Mucosa of rectum (tissue), 2 donors: Measurements from ENCODE around the gene TMEM141.

Experiments
- H3K27ac ChIP-seq, 2 donors: one replicate each; pipeline ENCODE4 v1.7.0; 2013; ENCODE audit warnings: inconsistent platforms in 2 of 2, low read depth in 2 of 2, low read length in 2 of 2
- H3K27me3 ChIP-seq, 2 donors: one replicate each; pipeline ENCODE4 v1.7.0; 2013; ENCODE audit warnings: low read length in 2 of 2; ENCODE audit not compliant: control insufficient read depth in 2 of 2, insufficient read depth in 2 of 2
- H3K36me3 ChIP-seq, 2 donors: one replicate each; pipeline ENCODE4 v1.7.0; 2013; ENCODE audit warnings: low read length in 2 of 2; ENCODE audit not compliant: control insufficient read depth in 2 of 2, insufficient read depth in 2 of 2
- H3K4me1 ChIP-seq, 2 donors: one replicate each; pipeline ENCODE4 v1.7.0; 2013; ENCODE audit warnings: low read length in 2 of 2, mild to moderate bottlenecking in 1 of 2; ENCODE audit not compliant: control insufficient read depth in 2 of 2, insufficient read depth in 2 of 2
- H3K4me3 ChIP-seq, 2 donors: one replicate each; pipeline ENCODE4 v1.7.0; 2013; ENCODE audit warnings: low read length in 2 of 2
- H3K9ac ChIP-seq, 2 donors: one replicate each; pipeline ENCODE4 v1.7.0; 2013; ENCODE audit warnings: low read length in 2 of 2, low read depth in 1 of 2, mild to moderate bottlenecking in 1 of 2
- H3K9me3 ChIP-seq, 2 donors: one replicate each; pipeline ENCODE4 v1.7.0; 2013; ENCODE audit warnings: low read length in 2 of 2; ENCODE audit not compliant: control insufficient read depth in 2 of 2
- donor health status: healthy.
- donor health status: Normal muscosa, but diverticular disease.

The TMEM141 gene

GRCh38 chr9:136773386-136774044 is 17.6 kb upstream of the TMEM141 start:
- H3K27ac ChIP-seq = no peak overlapping the region
- no peaks in the 10 kb centered on the region for H3K27me3 ChIP-seq
- no peaks in the 10 kb centered on the region for H3K36me3 ChIP-seq
- H3K9me3 ChIP-seq = peaks cover 3% of the 10 kb centered on the region in 2 donors
- no peak overlapping the region for H3K9ac ChIP-seq
- H3K4me3 ChIP-seq = no peak overlapping the region
- peaks cover 12 to 21% of the 10 kb centered on the region in 2 donors for H3K4me1 ChIP-seq

- Histone ChIP-seq H3K36me3 (no peaks in the 10 kb centered on the region), H3K9me3 (peaks cover 3% of the 10 kb centered on the region in 2 donors), H3K27me3 (no peaks in the 10 kb centered on the region), H3K27ac (no peak overlapping the region), H3K4me3 (no peak overlapping the region), H3K9ac (no peak overlapping the region), H3K4me1 (peaks cover 12 to 21% of the 10 kb centered on the region in 2 donors)
Measured at GRCh38 chr9:136774416-136775045, 16.6 kb upstream of the TMEM141 start.

- H3K4me3 ChIP-seq = no peak overlapping the region
- H3K36me3 ChIP-seq = no peaks in the 10 kb centered on the region
Measured at GRCh38 chr9:136775191-136775590, 16.0 kb upstream of the TMEM141 start.

GRCh38 chr9:136776947-136777346 is 14.2 kb upstream of the TMEM141 start:
- H3K9ac ChIP-seq = peak overlapping the region in 1 of 2 donors; percentile 49
- no peaks in the 10 kb centered on the region for H3K27me3 ChIP-seq
- peaks cover 12 to 34% of the 10 kb centered on the region in 2 donors for H3K4me1 ChIP-seq
- peak overlapping the region; percentile 45 to 75 for H3K27ac ChIP-seq
- no peaks in the 10 kb centered on the region for H3K36me3 ChIP-seq
- H3K9me3 ChIP-seq = peaks cover 3% of the 10 kb centered on the region in 2 donors
- H3K4me3 ChIP-seq = peak overlapping the region in 1 of 2 donors; percentile 40

More at GRCh38 chr9:136775191-136775590, 16.0 kb upstream of the TMEM141 start:
- H3K27me3 ChIP-seq = no peaks in the 10 kb centered on the region
- no peak overlapping the region for H3K9ac ChIP-seq
- no peak overlapping the region for H3K27ac ChIP-seq
- H3K9me3 ChIP-seq = peaks cover 3% of the 10 kb centered on the region in 2 donors
- H3K4me1 ChIP-seq = peaks cover 12 to 23% of the 10 kb centered on the region in 2 donors

- Histone ChIP-seq H3K27me3 (no peaks in the 10 kb centered on the region), H3K9me3 (peaks cover 3% of the 10 kb centered on the region in 2 donors), H3K36me3 (no peaks in the 10 kb centered on the region), H3K9ac (peak overlapping the region in 1 of 2 donors; percentile 49), H3K4me1 (peaks cover 12 to 35% of the 10 kb centered on the region in 2 donors), H3K4me3 (peak overlapping the region in 1 of 2 donors; percentile 40), H3K27ac (peak overlapping the region; percentile 52 to 75)
Measured at GRCh38 chr9:136777359-136777758, 13.8 kb upstream of the TMEM141 start.

GRCh38 chr9:136779808-136780207 is 11.3 kb upstream of the TMEM141 start:
- Histone ChIP-seq H3K27ac (no peak overlapping the region), H3K27me3 (peaks cover 0 to 2% of the 10 kb centered on the region in 2 donors), H3K9me3 (no peaks in the 10 kb centered on the region), H3K4me3 (no peak overlapping the region), H3K36me3 (no peaks in the 10 kb centered on the region), H3K4me1 (peaks cover 12 to 35% of the 10 kb centered on the region in 2 donors), H3K9ac (no peak overlapping the region)

GRCh38 chr9:136782452-136782851 is 8.7 kb upstream of the TMEM141 start:
- Histone ChIP-seq H3K9me3 (no peaks in the 10 kb centered on the region), H3K9ac (no peak overlapping the region), H3K4me3 (no peak overlapping the region), H3K36me3 (no peaks in the 10 kb centered on the region), H3K4me1 (peaks cover 8 to 33% of the 10 kb centered on the region in 2 donors), H3K27ac (no peak overlapping the region), H3K27me3 (peaks cover 0 to 3% of the 10 kb centered on the region in 2 donors)

- Histone ChIP-seq H3K9ac (no peak overlapping the region), H3K27ac (no peak overlapping the region)
Measured at GRCh38 chr9:136784249-136784996, 6.7 kb upstream of the TMEM141 start.

GRCh38 chr9:136784997-136785361 is 6.2 kb upstream of the TMEM141 start:
- H3K4me1 ChIP-seq = peaks cover 17 to 37% of the 10 kb centered on the region in 2 donors
- H3K9ac ChIP-seq = no peak overlapping the region
- H3K9me3 ChIP-seq = no peaks in the 10 kb centered on the region
- no peak overlapping the region for H3K4me3 ChIP-seq
- no peak overlapping the region for H3K27ac ChIP-seq
- H3K27me3 ChIP-seq = peaks cover 0 to 3% of the 10 kb centered on the region in 2 donors
- H3K36me3 ChIP-seq = no peaks in the 10 kb centered on the region

More at GRCh38 chr9:136784249-136784996, 6.7 kb upstream of the TMEM141 start:
- Histone ChIP-seq H3K27me3 (peaks cover 0 to 3% of the 10 kb centered on the region in 2 donors), H3K4me3 (no peak overlapping the region), H3K4me1 (peaks cover 11 to 34% of the 10 kb centered on the region in 2 donors), H3K36me3 (no peaks in the 10 kb centered on the region), H3K9me3 (no peaks in the 10 kb centered on the region)
